CD8-positive, alpha-beta memory T cell (primary cell): Measurements from ENCODE around the gene NDUFS4. TPM values are rescaled to one million over a fixed set of nuclear protein-coding genes. Genes with fewer than 3 reads are reported as not detected.
A peak's percentile ranks its signal among the peaks of the same experiment; 100 is the strongest.

Source experiments
- CTCF ChIA-PET: fragments of 350-600 bp; sonication (Branson Sonifier 250); formaldehyde crosslinking; loops from one replicate; lab custom pipeline; 2021; ENCODE audit warnings: antibody characterized with exemption; lab: Charles Lee
- POLR2A ChIA-PET: fragments of 350-600 bp; sonication (Branson Sonifier 250); formaldehyde crosslinking; loops from one replicate; lab custom pipeline; 2021; ENCODE audit warnings: antibody characterized with exemption; lab: Charles Lee
- DNase-seq, 5 donors: peaks; one replicate each; pipeline versions ENCODE4 v3.0.0 to v3.0.0-alpha.2; 2020 to 2022; ENCODE audit warnings: mixed read lengths in 1 of 5
- H3K27ac ChIP-seq: one replicate; pipeline ENCODE4 v1.7.0; 2013; ENCODE audit warnings: low read depth, mild to moderate bottlenecking, low read length, moderate library complexity
- H3K27me3 ChIP-seq: 2 replicates; pipeline ENCODE4 v1.7.0; 2013; ENCODE audit warnings: low read length, mild to moderate bottlenecking; ENCODE audit not compliant: insufficient read depth, poor library complexity, severe bottlenecking
- H3K36me3 ChIP-seq: 2 replicates; pipeline ENCODE4 v1.7.0; 2013; ENCODE audit warnings: mild to moderate bottlenecking, low read length, moderate library complexity; ENCODE audit not compliant: insufficient read depth
- H3K4me1 ChIP-seq: 2 replicates; pipeline ENCODE4 v1.7.0; 2013; ENCODE audit warnings: mild to moderate bottlenecking, low read length, moderate library complexity; ENCODE audit not compliant: insufficient read depth
- H3K4me3 ChIP-seq: 2 replicates; pipeline ENCODE4 v1.7.0; 2013; ENCODE audit warnings: mild to moderate bottlenecking, low read length
- H3K9me3 ChIP-seq: 2 replicates; pipeline ENCODE4 v1.7.0; 2013; ENCODE audit warnings: mild to moderate bottlenecking, low read length
- H3K27ac Mint-ChIP-seq, 8 donors: one replicate each; pipeline ENCODE4 v1.8.0; 2020 to 2021; ENCODE audit warnings: mixed read lengths in 8 of 8, mild to moderate bottlenecking in 6 of 8, inconsistent platforms in 3 of 8, moderate library complexity in 3 of 8
- H3K27me3 Mint-ChIP-seq, 2 donors: one replicate each; pipeline ENCODE4 v1.8.0; 2020 to 2021; ENCODE audit warnings: mixed read lengths in 2 of 2, mild to moderate bottlenecking in 1 of 2, moderate library complexity in 1 of 2
- H3K36me3 Mint-ChIP-seq, 3 donors: one replicate each; pipeline ENCODE4 v1.8.0; 2020 to 2021; ENCODE audit warnings: mixed read lengths in 3 of 3, inconsistent platforms in 1 of 3, mild to moderate bottlenecking in 1 of 3
- H3K4me1 Mint-ChIP-seq, 3 donors: one replicate each; pipeline ENCODE4 v1.8.0; 2020 to 2021; ENCODE audit warnings: mixed read lengths in 3 of 3, inconsistent platforms in 1 of 3, mild to moderate bottlenecking in 1 of 3
- H3K4me3 Mint-ChIP-seq, 7 donors: one replicate each; pipeline ENCODE4 v1.8.0; 2020 to 2021; ENCODE audit warnings: mixed read lengths in 7 of 7, mild to moderate bottlenecking in 6 of 7, moderate library complexity in 4 of 7, inconsistent platforms in 2 of 7
- H3K9me3 Mint-ChIP-seq, 5 donors: one replicate each; pipeline ENCODE4 v1.8.0; 2020 to 2022; ENCODE audit warnings: mixed read lengths in 5 of 5, mild to moderate bottlenecking in 3 of 5, moderate library complexity in 2 of 5, inconsistent platforms in 1 of 5
- polyA plus RNA-seq: library from polyadenylated mRNA; unstranded; fragments of 300-500 nt; fragmentation: Illumina TruSeq; gene quantifications from one replicate; pipeline ENCODE4 v1.2.3, GENCODE V29; 2021
- total RNA-seq, 2 experiments: library from RNA; stranded (reverse); gene quantifications; one replicate each; pipeline ENCODE4 v1.2.3, GENCODE V29; 2021

NDUFS4 gene
- total and polyA plus RNA-seq, 3 experiments from 2014 or later = 59.3 to 89.3 (median 61.7) TPM

GRCh38 chr5:53556001-53556400 lies 4.4 kb upstream of the NDUFS4 start:
- ChIA-PET POLR2A (no interaction called here), CTCF (no interaction called here)
- DNase-seq = no peak
- Histone ChIP-seq H3K27ac (no peak overlapping the region), H3K27me3 (peaks cover 9% of the 10 kb centered on the region), H3K4me3 (no peak overlapping the region), H3K36me3 (no peaks in the 10 kb centered on the region), H3K4me1 (peaks cover 4% of the 10 kb centered on the region), H3K9me3 (no peaks in the 10 kb centered on the region)
- Mint-ChIP-seq H3K27ac (no peak overlapping the region), H3K36me3 (peaks cover 0 to 9% (median 7%) of the 10 kb centered on the region in 3 donors), H3K27me3 (peaks cover 5 to 53% of the 10 kb centered on the region in 2 donors), H3K4me1 (peaks cover 9 to 11% (median 9%) of the 10 kb centered on the region in 3 donors), H3K9me3 (peaks cover 2 to 7% (median 5%) of the 10 kb centered on the region in 5 donors), H3K4me3 (no peak overlapping the region)

GRCh38 chr5:53557386-53557785 lies 3.1 kb upstream of the NDUFS4 start:
- H3K9me3 ChIP-seq = no peaks in the 10 kb centered on the region
- ChIA-PET CTCF (no interaction called here), POLR2A (no interaction called here)
- no peak overlapping the region for H3K4me3 ChIP-seq
- H3K27ac Mint-ChIP-seq = no peak overlapping the region
- peaks cover 2 to 7% (median 5%) of the 10 kb centered on the region in 5 donors for H3K9me3 Mint-ChIP-seq
- H3K36me3 ChIP-seq = no peaks in the 10 kb centered on the region
- DNase-seq = no peak
- H3K4me3 Mint-ChIP-seq = peak overlapping the region in 1 of 7 donors; percentile 31
- H3K27me3 Mint-ChIP-seq = peaks cover 5 to 53% of the 10 kb centered on the region in 2 donors
- H3K27ac ChIP-seq = no peak overlapping the region
- H3K4me1 ChIP-seq = peaks cover 18% of the 10 kb centered on the region
- peaks cover 9% of the 10 kb centered on the region for H3K27me3 ChIP-seq
- H3K4me1 Mint-ChIP-seq = peaks cover 18 to 23% (median 22%) of the 10 kb centered on the region in 3 donors
- H3K36me3 Mint-ChIP-seq = peaks cover 0 to 9% (median 8%) of the 10 kb centered on the region in 3 donors

- H3K27ac Mint-ChIP-seq = no peak overlapping the region
- H3K27me3 Mint-ChIP-seq = peaks cover 5 to 39% of the 10 kb centered on the region in 2 donors
- Histone ChIP-seq H3K36me3 (no peaks in the 10 kb centered on the region), H3K9me3 (no peaks in the 10 kb centered on the region), H3K27me3 (peaks cover 9% of the 10 kb centered on the region), H3K4me3 (no peak overlapping the region), H3K4me1 (peaks cover 19% of the 10 kb centered on the region), H3K27ac (no peak overlapping the region)
- peaks cover 26 to 39% (median 36%) of the 10 kb centered on the region in 3 donors for H3K4me1 Mint-ChIP-seq
- DNase-seq = no peak
- POLR2A ChIA-PET = no interaction called here
- H3K9me3 Mint-ChIP-seq = peaks cover 2 to 7% (median 5%) of the 10 kb centered on the region in 5 donors
- CTCF ChIA-PET = no interaction called here
- H3K4me3 Mint-ChIP-seq = peak overlapping the region in 2 of 7 donors; percentile 21 to 53
- H3K36me3 Mint-ChIP-seq = peaks cover 0 to 9% (median 9%) of the 10 kb centered on the region in 3 donors
Observed at GRCh38 chr5:53558966-53559365, 1.5 kb upstream of the NDUFS4 start.

- Mint-ChIP-seq H3K9me3 (peaks cover 2 to 7% (median 5%) of the 10 kb centered on the region in 5 donors), H3K36me3 (peaks cover 0 to 9% (median 9%) of the 10 kb centered on the region in 3 donors), H3K27me3 (peaks cover 4 to 31% of the 10 kb centered on the region in 2 donors), H3K4me1 (peaks cover 33 to 49% (median 47%) of the 10 kb centered on the region in 3 donors), H3K4me3 (peak overlapping the region; percentile 96 to 100 (median 99)), H3K27ac (peak overlapping the region; percentile 86 to 98 (median 97))
- no peak for DNase-seq
- Histone ChIP-seq H3K27me3 (peaks cover 9% of the 10 kb centered on the region), H3K27ac (peak overlapping the region; percentile 74), H3K9me3 (no peaks in the 10 kb centered on the region), H3K4me1 (peaks cover 19% of the 10 kb centered on the region), H3K36me3 (no peaks in the 10 kb centered on the region), H3K4me3 (peak overlapping the region; percentile 83)
- ChIA-PET POLR2A (no interaction called here), CTCF (no interaction called here)
Observed at GRCh38 chr5:53560028-53560427, 411 bp upstream of the NDUFS4 start.

- H3K9me3 Mint-ChIP-seq = no peaks in the 10 kb centered on the region
- no peak for DNase-seq
- peaks cover 2 to 6% (median 4%) of the 10 kb centered on the region in 3 donors for H3K36me3 Mint-ChIP-seq
- peaks cover 8% of the 10 kb centered on the region for H3K4me1 ChIP-seq
- ChIA-PET CTCF (no interaction called here), POLR2A (no interaction called here)
- peaks cover 48 to 88% (median 84%) of the 10 kb centered on the region in 3 donors for H3K4me1 Mint-ChIP-seq
- no peak overlapping the region for H3K4me3 ChIP-seq
- no peaks in the 10 kb centered on the region for H3K27me3 Mint-ChIP-seq
- H3K27me3 ChIP-seq = no peaks in the 10 kb centered on the region
- H3K27ac ChIP-seq = no peak overlapping the region
- no peaks in the 10 kb centered on the region for H3K36me3 ChIP-seq
- H3K9me3 ChIP-seq = no peaks in the 10 kb centered on the region
- no peak overlapping the region for H3K4me3 Mint-ChIP-seq
- no peak overlapping the region for H3K27ac Mint-ChIP-seq
Observed at GRCh38 chr5:53568401-53568800, 8.0 kb downstream of the NDUFS4 start.

- Histone ChIP-seq H3K36me3 (no peaks in the 10 kb centered on the region), H3K4me3 (no peak overlapping the region), H3K9me3 (no peaks in the 10 kb centered on the region), H3K27me3 (no peaks in the 10 kb centered on the region), H3K27ac (no peak overlapping the region), H3K4me1 (peaks cover 8% of the 10 kb centered on the region)
- Mint-ChIP-seq H3K27me3 (no peaks in the 10 kb centered on the region), H3K27ac (no peak overlapping the region), H3K4me1 (peaks cover 48 to 88% (median 84%) of the 10 kb centered on the region in 3 donors), H3K9me3 (no peaks in the 10 kb centered on the region), H3K36me3 (peaks cover 2 to 6% (median 4%) of the 10 kb centered on the region in 3 donors), H3K4me3 (no peak overlapping the region)
- no peak for DNase-seq
- CTCF ChIA-PET = no interaction called here
- POLR2A ChIA-PET = no interaction called here
Observed at GRCh38 chr5:53568871-53569270, 8.4 kb downstream of the NDUFS4 start.

- no peak for DNase-seq
- no peaks in the 10 kb centered on the region for H3K27me3 Mint-ChIP-seq
- no peak overlapping the region for H3K4me3 Mint-ChIP-seq
- H3K27me3 ChIP-seq = no peaks in the 10 kb centered on the region
- H3K4me1 Mint-ChIP-seq = peaks cover 49 to 88% (median 84%) of the 10 kb centered on the region in 3 donors
- no peaks in the 10 kb centered on the region for H3K9me3 ChIP-seq
- H3K4me1 ChIP-seq = peaks cover 8% of the 10 kb centered on the region
- H3K27ac Mint-ChIP-seq = no peak overlapping the region
- H3K9me3 Mint-ChIP-seq = no peaks in the 10 kb centered on the region
- peaks cover 3 to 9% (median 4%) of the 10 kb centered on the region in 3 donors for H3K36me3 Mint-ChIP-seq
- H3K4me3 ChIP-seq = no peak overlapping the region
- H3K36me3 ChIP-seq = no peaks in the 10 kb centered on the region
- ChIA-PET CTCF (no interaction called here), POLR2A (no interaction called here)
- H3K27ac ChIP-seq = no peak overlapping the region
Observed at GRCh38 chr5:53569453-53569852, 9.0 kb downstream of the NDUFS4 start.

- ChIA-PET CTCF (no interaction called here), POLR2A (no interaction called here)
- H3K27ac Mint-ChIP-seq = no peak overlapping the region
Observed at GRCh38 chr5:53571403-53571802, 11.0 kb downstream of the NDUFS4 start.

More at GRCh38 chr5:53571403-53571802, 11.0 kb downstream of the NDUFS4 start:
- Histone ChIP-seq H3K27ac (no peak overlapping the region), H3K4me1 (peaks cover 12% of the 10 kb centered on the region), H3K36me3 (no peaks in the 10 kb centered on the region), H3K27me3 (no peaks in the 10 kb centered on the region), H3K4me3 (no peak overlapping the region), H3K9me3 (no peaks in the 10 kb centered on the region)
- no peak for DNase-seq
- no peaks in the 10 kb centered on the region for H3K27me3 Mint-ChIP-seq
- H3K36me3 Mint-ChIP-seq = peaks cover 3 to 9% (median 4%) of the 10 kb centered on the region in 3 donors
- peak overlapping the region in 1 of 7 donors; percentile 10 for H3K4me3 Mint-ChIP-seq
- no peaks in the 10 kb centered on the region for H3K9me3 Mint-ChIP-seq
- H3K4me1 Mint-ChIP-seq = peaks cover 46 to 87% (median 78%) of the 10 kb centered on the region in 3 donors
